ENCODE results near the gene ENTHD1. TPM values are rescaled to one million over a fixed set of nuclear protein-coding genes. Genes with fewer than 3 reads are reported as not detected.

Gene ENTHD1
- total and polyA plus RNA-seq, 2 of the 8 experiments (the other 6 are each of a cell fraction or from before 2014, with no cell fraction given), result not detected

DNA sequence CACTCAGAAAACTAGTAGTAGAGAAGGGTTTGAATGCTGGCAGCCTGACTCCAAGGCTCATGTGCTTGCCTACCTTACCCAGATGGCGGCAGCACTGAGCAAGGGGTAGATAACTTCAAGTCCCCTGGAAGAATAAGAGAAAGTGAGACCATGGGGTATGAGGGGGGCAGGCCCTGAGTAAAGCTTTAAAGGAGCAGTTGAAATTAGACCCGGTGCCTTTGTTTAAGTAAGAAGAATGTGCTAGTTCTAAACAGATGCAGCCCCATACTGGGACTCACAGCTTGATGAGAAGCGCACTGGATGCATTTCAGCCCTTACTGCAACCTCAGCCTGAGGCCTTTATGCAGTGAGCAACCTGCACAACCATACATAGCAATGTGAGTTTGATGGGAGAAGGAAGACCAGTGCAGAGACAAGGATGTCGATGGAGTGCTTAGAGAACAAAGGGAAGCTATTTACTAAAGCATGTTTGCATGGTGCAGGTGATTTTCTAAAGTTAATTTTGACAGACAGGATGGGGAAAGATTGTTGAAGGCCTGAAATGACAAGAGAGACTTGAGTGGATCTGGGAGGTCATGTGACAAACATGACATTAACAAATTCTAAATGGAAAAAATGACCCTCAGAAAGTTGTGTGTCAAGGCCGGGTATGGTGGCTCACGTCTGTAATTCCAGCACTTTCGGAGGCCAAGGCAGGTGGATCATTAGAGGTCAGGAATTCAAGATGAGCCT, 39.5 kb upstream of the ENTHD1 start (continued):
- TF ChIP-seq, protein P1, sequence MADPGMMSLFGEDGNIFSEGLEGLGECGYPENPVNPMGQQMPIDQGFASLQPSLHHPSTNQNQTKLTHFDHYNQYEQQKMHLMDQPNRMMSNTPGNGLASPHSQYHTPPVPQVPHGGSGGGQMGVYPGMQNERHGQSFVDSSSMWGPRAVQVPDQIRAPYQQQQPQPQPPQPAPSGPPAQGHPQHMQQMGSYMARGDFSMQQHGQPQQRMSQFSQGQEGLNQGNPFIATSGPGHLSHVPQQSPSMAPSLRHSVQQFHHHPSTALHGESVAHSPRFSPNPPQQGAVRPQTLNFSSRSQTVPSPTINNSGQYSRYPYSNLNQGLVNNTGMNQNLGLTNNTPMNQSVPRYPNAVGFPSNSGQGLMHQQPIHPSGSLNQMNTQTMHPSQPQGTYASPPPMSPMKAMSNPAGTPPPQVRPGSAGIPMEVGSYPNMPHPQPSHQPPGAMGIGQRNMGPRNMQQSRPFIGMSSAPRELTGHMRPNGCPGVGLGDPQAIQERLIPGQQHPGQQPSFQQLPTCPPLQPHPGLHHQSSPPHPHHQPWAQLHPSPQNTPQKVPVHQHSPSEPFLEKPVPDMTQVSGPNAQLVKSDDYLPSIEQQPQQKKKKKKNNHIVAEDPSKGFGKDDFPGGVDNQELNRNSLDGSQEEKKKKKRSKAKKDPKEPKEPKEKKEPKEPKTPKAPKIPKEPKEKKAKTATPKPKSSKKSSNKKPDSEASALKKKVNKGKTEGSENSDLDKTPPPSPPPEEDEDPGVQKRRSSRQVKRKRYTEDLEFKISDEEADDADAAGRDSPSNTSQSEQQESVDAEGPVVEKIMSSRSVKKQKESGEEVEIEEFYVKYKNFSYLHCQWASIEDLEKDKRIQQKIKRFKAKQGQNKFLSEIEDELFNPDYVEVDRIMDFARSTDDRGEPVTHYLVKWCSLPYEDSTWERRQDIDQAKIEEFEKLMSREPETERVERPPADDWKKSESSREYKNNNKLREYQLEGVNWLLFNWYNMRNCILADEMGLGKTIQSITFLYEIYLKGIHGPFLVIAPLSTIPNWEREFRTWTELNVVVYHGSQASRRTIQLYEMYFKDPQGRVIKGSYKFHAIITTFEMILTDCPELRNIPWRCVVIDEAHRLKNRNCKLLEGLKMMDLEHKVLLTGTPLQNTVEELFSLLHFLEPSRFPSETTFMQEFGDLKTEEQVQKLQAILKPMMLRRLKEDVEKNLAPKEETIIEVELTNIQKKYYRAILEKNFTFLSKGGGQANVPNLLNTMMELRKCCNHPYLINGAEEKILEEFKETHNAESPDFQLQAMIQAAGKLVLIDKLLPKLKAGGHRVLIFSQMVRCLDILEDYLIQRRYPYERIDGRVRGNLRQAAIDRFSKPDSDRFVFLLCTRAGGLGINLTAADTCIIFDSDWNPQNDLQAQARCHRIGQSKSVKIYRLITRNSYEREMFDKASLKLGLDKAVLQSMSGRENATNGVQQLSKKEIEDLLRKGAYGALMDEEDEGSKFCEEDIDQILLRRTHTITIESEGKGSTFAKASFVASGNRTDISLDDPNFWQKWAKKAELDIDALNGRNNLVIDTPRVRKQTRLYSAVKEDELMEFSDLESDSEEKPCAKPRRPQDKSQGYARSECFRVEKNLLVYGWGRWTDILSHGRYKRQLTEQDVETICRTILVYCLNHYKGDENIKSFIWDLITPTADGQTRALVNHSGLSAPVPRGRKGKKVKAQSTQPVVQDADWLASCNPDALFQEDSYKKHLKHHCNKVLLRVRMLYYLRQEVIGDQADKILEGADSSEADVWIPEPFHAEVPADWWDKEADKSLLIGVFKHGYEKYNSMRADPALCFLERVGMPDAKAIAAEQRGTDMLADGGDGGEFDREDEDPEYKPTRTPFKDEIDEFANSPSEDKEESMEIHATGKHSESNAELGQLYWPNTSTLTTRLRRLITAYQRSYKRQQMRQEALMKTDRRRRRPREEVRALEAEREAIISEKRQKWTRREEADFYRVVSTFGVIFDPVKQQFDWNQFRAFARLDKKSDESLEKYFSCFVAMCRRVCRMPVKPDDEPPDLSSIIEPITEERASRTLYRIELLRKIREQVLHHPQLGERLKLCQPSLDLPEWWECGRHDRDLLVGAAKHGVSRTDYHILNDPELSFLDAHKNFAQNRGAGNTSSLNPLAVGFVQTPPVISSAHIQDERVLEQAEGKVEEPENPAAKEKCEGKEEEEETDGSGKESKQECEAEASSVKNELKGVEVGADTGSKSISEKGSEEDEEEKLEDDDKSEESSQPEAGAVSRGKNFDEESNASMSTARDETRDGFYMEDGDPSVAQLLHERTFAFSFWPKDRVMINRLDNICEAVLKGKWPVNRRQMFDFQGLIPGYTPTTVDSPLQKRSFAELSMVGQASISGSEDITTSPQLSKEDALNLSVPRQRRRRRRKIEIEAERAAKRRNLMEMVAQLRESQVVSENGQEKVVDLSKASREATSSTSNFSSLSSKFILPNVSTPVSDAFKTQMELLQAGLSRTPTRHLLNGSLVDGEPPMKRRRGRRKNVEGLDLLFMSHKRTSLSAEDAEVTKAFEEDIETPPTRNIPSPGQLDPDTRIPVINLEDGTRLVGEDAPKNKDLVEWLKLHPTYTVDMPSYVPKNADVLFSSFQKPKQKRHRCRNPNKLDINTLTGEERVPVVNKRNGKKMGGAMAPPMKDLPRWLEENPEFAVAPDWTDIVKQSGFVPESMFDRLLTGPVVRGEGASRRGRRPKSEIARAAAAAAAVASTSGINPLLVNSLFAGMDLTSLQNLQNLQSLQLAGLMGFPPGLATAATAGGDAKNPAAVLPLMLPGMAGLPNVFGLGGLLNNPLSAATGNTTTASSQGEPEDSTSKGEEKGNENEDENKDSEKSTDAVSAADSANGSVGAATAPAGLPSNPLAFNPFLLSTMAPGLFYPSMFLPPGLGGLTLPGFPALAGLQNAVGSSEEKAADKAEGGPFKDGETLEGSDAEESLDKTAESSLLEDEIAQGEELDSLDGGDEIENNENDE (IDR thresholded peaks at IDR 0.05; ENCODE audit: insufficient replicate concordance, low read length), result no peak
- TF ChIP-seq NRF1 (IDR thresholded peaks at IDR 0.05; ENCODE audit: low read depth, low read length) (no peak), CTBP2 (IDR thresholded peaks at IDR 0.05; ENCODE audit: borderline replicate concordance, insufficient read depth, insufficient read length, low read length) (no peak), NANOG (IDR thresholded peaks at IDR 0.05; ENCODE audit: insufficient read depth, low read depth, low read length, poor library complexity, severe bottlenecking) (no peak), TAF7 (optimal IDR thresholded peaks at IDR 0.05; ENCODE audit: borderline replicate concordance, low read depth, low read length) (no peak)

Measured in H1 (cell line).